ENCODE data around the gene NINJ2.

- TF ChIP-seq CTCF (conservative IDR thresholded peaks at IDR 0.05 in 1 of 2, IDR thresholded peaks at IDR 0.05 in 1 of 2; ENCODE audit: extremely low read depth in 1 of 2, insufficient read depth in 1 of 2, low read depth in 1 of 2, low read length in 2 of 2) (no peak), EZH2 (IDR thresholded peaks at IDR 0.05; ENCODE audit: borderline replicate concordance, low read length) (no peak)
These were observed 112.6 kb downstream of the NINJ2 start for GRCh38 chr12:550473-551260.

All from mammary epithelial cell (primary cell).